ENCODE measurements around the gene VAPA. TPM values are rescaled to one million over a fixed set of nuclear protein-coding genes. Genes with fewer than 3 reads are reported as not detected.

The VAPA gene
- total RNA-seq, 1 donor from 2014 or later = 124 TPM

DNA sequence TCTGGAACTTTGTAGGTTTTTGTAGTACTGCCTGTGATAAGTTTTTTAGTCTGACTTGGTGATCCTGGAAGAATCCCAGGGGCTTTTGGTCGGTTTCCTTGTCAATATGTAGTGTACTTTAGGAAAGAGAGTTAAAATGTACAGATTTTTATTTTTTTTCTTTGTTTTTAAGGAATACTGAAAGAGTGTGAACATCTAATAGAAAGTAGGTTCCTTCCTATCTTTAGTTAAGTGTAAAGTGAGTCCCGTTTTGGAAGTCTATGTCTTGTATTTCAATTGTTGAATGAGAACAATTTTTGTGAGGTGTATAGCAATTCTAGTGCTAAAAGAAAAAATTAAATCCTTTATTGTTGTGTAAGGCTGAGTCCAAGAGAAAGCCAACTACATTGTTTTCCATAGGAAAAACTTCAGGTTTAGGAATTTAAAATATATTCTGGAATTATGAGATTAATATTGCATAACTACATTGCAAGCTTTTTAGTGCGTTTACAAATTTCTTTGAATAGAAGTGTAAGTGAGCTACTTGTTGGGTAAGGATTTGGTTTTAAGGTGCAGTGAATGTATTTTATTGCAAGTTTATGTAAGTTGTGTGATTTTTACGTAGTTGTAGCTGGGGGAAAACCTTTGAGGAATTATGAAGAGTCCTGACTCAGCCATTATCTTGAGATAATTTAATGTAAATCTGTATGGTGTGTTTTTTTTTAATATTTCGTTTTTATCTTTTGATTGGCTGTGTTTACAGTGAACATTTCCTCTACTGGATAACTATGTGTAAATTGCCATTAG lies 1.7 kb downstream of the VAPA start:
- peak overlapping the region; percentile 86 for H3K27ac Mint-ChIP-seq
- ChIA-PET POLR2A (interaction anchor here (0.7 to 1.4 kb wide), 4 partner anchors 10 to 610 kb away, joined by 3 to 6 read pairs (median 4); partner anchors contain the start of gene NAPG), CTCF (interaction anchor here (1.1 kb wide), 1 partner anchor 56 kb away, joined by 3 read pairs; no protein-coding TSS in a partner anchor)
- ATAC-seq (ENCODE audit: low read depth) (no peak), DNase-seq (no peak)
- peaks cover 2% of the 10 kb centered on the region for H3K36me3 Mint-ChIP-seq (ENCODE audit: low read depth)
- no peak for TF ChIP-seq CTCF (IDR thresholded peaks at IDR 0.05)
- no peaks in the 10 kb centered on the region for H3K27me3 Mint-ChIP-seq
- H3K4me3 Mint-ChIP-seq = peak overlapping the region; percentile 88
- no peaks in the 10 kb centered on the region for H3K9me3 Mint-ChIP-seq
- intact Hi-C loops (cut with micrococcal nuclease) = loop anchor here (1.0 to 5.0 kb wide), 5 partner anchors 8 to 1211 kb away; partner anchors contain the start of genes MTCL1 and NDUFV2
- H3K4me1 Mint-ChIP-seq = peaks cover 28% of the 10 kb centered on the region

- DNase-seq (no peak), ATAC-seq (ENCODE audit: low read depth) (no peak)
- peak overlapping the region; percentile 86 for H3K27ac Mint-ChIP-seq
- H3K36me3 Mint-ChIP-seq (ENCODE audit: low read depth) = peaks cover 2% of the 10 kb centered on the region
- ChIA-PET POLR2A (interaction anchor here (1.3 to 1.4 kb wide), 2 partner anchors 243 to 304 kb away, joined by 3 to 4 read pairs; no protein-coding TSS in a partner anchor), CTCF (no interaction called here)
- no peaks in the 10 kb centered on the region for H3K9me3 Mint-ChIP-seq
- peak overlapping the region; percentile 88 for H3K4me3 Mint-ChIP-seq
- H3K4me1 Mint-ChIP-seq = peaks cover 28% of the 10 kb centered on the region
- intact Hi-C loops (cut with micrococcal nuclease) = loop anchor here (5.0 kb wide), 1 partner anchor 36 kb away; no protein-coding TSS in a partner anchor
- no peak for TF ChIP-seq CTCF (IDR thresholded peaks at IDR 0.05)
- H3K27me3 Mint-ChIP-seq = no peaks in the 10 kb centered on the region
These were observed 2.3 kb downstream of the VAPA start for GRCh38 chr18:9916077-9916639.

DNA sequence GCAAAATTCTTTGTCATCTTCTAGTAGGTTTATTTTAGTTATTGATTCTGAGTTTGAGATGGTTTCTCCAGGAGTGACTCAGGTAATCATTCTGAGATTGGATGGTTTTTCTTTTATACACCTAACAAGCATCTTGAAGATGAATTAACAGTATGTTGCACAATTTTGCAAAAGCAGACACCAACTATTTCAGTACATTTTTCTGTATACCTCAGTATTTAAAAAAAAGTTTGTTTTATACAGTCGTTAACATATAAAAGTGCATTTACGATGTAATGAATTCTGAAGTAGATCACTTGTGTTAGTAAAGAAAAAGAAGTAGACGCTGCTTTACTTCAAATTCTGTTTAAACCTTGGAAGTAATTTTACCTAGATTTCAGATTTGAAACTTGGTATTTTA lies 3.0 kb downstream of the VAPA start:
- Mint-ChIP-seq H3K27me3 (no peaks in the 10 kb centered on the region), H3K9me3 (no peaks in the 10 kb centered on the region), H3K36me3 (ENCODE audit: low read depth) (peaks cover 2% of the 10 kb centered on the region), H3K27ac (no peak overlapping the region), H3K4me1 (peaks cover 28% of the 10 kb centered on the region), H3K4me3 (no peak overlapping the region)
- intact Hi-C loops (cut with micrococcal nuclease) = loop anchor here (5.0 kb wide), 1 partner anchor 35 kb away; no protein-coding TSS in a partner anchor
- no peak for TF ChIP-seq CTCF (IDR thresholded peaks at IDR 0.05)
- ChIA-PET CTCF (no interaction called here), POLR2A (no interaction called here)
- no peak for ATAC-seq (ENCODE audit: low read depth)
- no peak for DNase-seq

DNA sequence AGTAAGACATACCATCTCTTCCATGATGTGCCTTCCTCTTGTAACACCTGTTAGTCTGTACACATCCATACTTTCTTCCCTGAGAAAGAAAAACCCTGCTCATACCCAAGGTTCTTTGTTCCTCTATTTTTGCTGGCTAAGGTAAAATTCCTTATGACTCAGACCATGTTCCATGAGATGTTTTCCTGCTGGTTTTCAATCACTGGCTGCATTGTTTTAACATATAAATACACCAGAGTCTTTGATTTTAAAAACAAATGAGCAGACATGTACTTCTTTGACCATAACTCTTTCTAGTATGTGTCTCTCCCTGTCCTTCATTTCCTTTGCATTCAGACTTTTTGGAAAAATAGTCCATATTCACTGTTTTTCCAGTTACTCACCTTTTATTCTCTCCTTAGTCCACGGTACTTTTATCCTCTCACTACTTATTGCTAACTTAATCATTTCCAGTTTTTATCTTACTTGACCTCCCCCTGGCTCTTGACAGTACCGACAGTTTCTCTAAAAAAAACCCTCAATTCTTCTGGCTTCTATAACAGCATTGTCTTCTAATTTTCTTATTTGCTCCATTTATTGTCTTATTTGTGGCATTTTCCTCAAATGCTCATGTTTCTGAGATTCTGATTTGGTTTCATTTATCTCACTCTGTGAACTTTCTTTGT lies 4.3 kb downstream of the VAPA start:
- POLR2A ChIA-PET = no interaction called here
- DNase-seq = no peak

More for the DNA sequence above, 4.3 kb downstream of the VAPA start:
- intact Hi-C loops (cut with micrococcal nuclease) = loop anchor here (5.0 kb wide), 1 partner anchor 34 kb away; no protein-coding TSS in a partner anchor
- Mint-ChIP-seq H3K36me3 (ENCODE audit: low read depth) (peaks cover 2% of the 10 kb centered on the region), H3K27ac (no peak overlapping the region), H3K27me3 (no peaks in the 10 kb centered on the region), H3K9me3 (no peaks in the 10 kb centered on the region), H3K4me3 (no peak overlapping the region), H3K4me1 (peaks cover 34% of the 10 kb centered on the region)
- CTCF ChIA-PET = no interaction called here
- no peak for ATAC-seq (ENCODE audit: low read depth)
- TF ChIP-seq CTCF (IDR thresholded peaks at IDR 0.05) = no peak
